Breast epithelium (tissue), 4 donors: Measurements from ENCODE around the gene AFAP1L1. TPM values are rescaled to one million over a fixed set of nuclear protein-coding genes. Genes with fewer than 3 reads are reported as not detected.

Source experiments
- DNase-seq, 2 donors: peaks; one replicate each; pipeline ENCODE4 v3.0.0-alpha.2; 2019; ENCODE audit warnings: low spot score in 2 of 2
- H3K27ac ChIP-seq, 2 donors: fragments of 200-600 bp; sonication (generic) in 1 of 2; one replicate each; pipeline ENCODE4 v1.5.1; 2016 to 2019; ENCODE audit warnings: mild to moderate bottlenecking in 1 of 2
- H3K27me3 ChIP-seq, 2 donors: fragments of 200-600 bp; sonication (generic) in 1 of 2; one replicate each; pipeline versions ENCODE4 v1.5.1 to v1.6.0; 2017 to 2019; ENCODE audit warnings: control low read depth in 1 of 2, mild to moderate bottlenecking in 1 of 2
- H3K36me3 ChIP-seq: fragments of 200-600 bp; one replicate; pipeline ENCODE4 v1.5.1; 2019
- H3K4me1 ChIP-seq, 2 donors: fragments of 200-600 bp; sonication (generic); one replicate each; pipeline ENCODE4 v1.5.1; 2016 to 2019; ENCODE audit warnings: control low read depth in 1 of 2
- H3K4me3 ChIP-seq, 3 donors: fragments of 200-600 bp; sonication (generic); 1 replicate in 2 of 3; 2 replicates in 1 of 3; pipeline ENCODE4 v1.5.1; 2016 to 2019; ENCODE audit warnings: mild to moderate bottlenecking in 3 of 3, moderate library complexity in 2 of 3
- H3K9me3 ChIP-seq, 2 donors: fragments of 200-600 bp; sonication (generic) in 1 of 2; one replicate each; pipeline ENCODE4 v1.5.1; 2016 to 2019; ENCODE audit warnings: control low read depth in 1 of 2
- CTCF ChIP-seq, 3 donors: fragments of 450-650 bp; IDR thresholded peaks; one replicate each; pipeline ENCODE4 v1.5.1; 2016 to 2017; ENCODE audit warnings: antibody characterized with exemption in 3 of 3, mild to moderate bottlenecking in 3 of 3, moderate library complexity in 3 of 3
- POLR2A ChIP-seq: fragments of 450-650 bp; IDR thresholded peaks from one replicate; pipeline ENCODE4 v1.6.1; 2016; ENCODE audit warnings: antibody characterized with exemption, mild to moderate bottlenecking, moderate library complexity
- POLR2AphosphoS5 ChIP-seq, 3 donors: sonication (generic); formaldehyde crosslinking; IDR thresholded peaks; one replicate each; pipeline ENCODE4 v1.6.1; 2017; ENCODE audit warnings: antibody characterized with exemption in 3 of 3
- intact Hi-C: fragments of 100-400 bp; cut with DNase I; formaldehyde crosslinking; loops from one replicate; pipeline ENCODE4 v1.15.1; 2023; ENCODE audit warnings: low total_unique reads
- total RNA-seq, 3 donors: library from RNA; depleted of rRNA; stranded (reverse); fragments of >200 nt; gene quantifications; one replicate each; pipeline ENCODE4 v1.1.0, GENCODE V29; 2016

AFAP1L1 gene
- total RNA-seq, 3 donors from 2014 or later, result 13.3 to 108 (median 26.5) TPM

GRCh38 chr5:149304195-149305078 is 32.8 kb downstream of the AFAP1L1 start:
- H3K36me3 ChIP-seq, result no peaks in the 10 kb centered on the region
- H3K27ac ChIP-seq, result peak overlapping the region in 1 of 2 donors; percentile 32
- no peaks in the 10 kb centered on the region for H3K9me3 ChIP-seq
- H3K27me3 ChIP-seq, result no peaks in the 10 kb centered on the region
- no peaks in the 10 kb centered on the region for H3K4me1 ChIP-seq
- no peak for TF ChIP-seq CTCF (IDR thresholded peaks at IDR 0.05)
- no peak for TF ChIP-seq POLR2AphosphoS5 (IDR thresholded peaks at IDR 0.05)
- no peak for TF ChIP-seq POLR2A
- no peak for DNase-seq
- H3K4me3 ChIP-seq, result no peak overlapping the region
- intact Hi-C loops, result no loop called here

GRCh38 chr5:149309354-149309753 is 37.7 kb downstream of the AFAP1L1 start:
- H3K4me1 ChIP-seq, result no peaks in the 10 kb centered on the region
- intact Hi-C loops, result no loop called here
- no peaks in the 10 kb centered on the region for H3K27me3 ChIP-seq
- peak overlapping the region in 1 of 2 donors; percentile 12 for H3K27ac ChIP-seq
- TF ChIP-seq POLR2A, result no peak
- no peak for TF ChIP-seq POLR2AphosphoS5 (IDR thresholded peaks at IDR 0.05)
- TF ChIP-seq CTCF (IDR thresholded peaks at IDR 0.05), result no peak
- H3K9me3 ChIP-seq, result no peaks in the 10 kb centered on the region
- H3K36me3 ChIP-seq, result no peaks in the 10 kb centered on the region
- no peak for DNase-seq
- no peak overlapping the region for H3K4me3 ChIP-seq

- Histone ChIP-seq H3K36me3 (no peaks in the 10 kb centered on the region), H3K9me3 (no peaks in the 10 kb centered on the region), H3K27ac (no peak overlapping the region), H3K27me3 (no peaks in the 10 kb centered on the region), H3K4me3 (no peak overlapping the region), H3K4me1 (no peaks in the 10 kb centered on the region)
- TF ChIP-seq POLR2A (no peak), CTCF (IDR thresholded peaks at IDR 0.05) (no peak)
- DNase-seq, result no peak
- intact Hi-C loops, result no loop called here
Observed at GRCh38 chr5:149310488-149310887, 38.8 kb downstream of the AFAP1L1 start.

- no peaks in the 10 kb centered on the region for H3K9me3 ChIP-seq
- H3K4me1 ChIP-seq, result no peaks in the 10 kb centered on the region
- no peak for TF ChIP-seq POLR2A
- TF ChIP-seq POLR2AphosphoS5 (IDR thresholded peaks at IDR 0.05), result no peak
- no peak for TF ChIP-seq CTCF (IDR thresholded peaks at IDR 0.05)
- intact Hi-C loops, result no loop called here
- no peaks in the 10 kb centered on the region for H3K36me3 ChIP-seq
- no peak overlapping the region for H3K27ac ChIP-seq
- no peaks in the 10 kb centered on the region for H3K27me3 ChIP-seq
- H3K4me3 ChIP-seq, result no peak overlapping the region
- DNase-seq, result no peak
Observed at GRCh38 chr5:149310947-149311658, 39.4 kb downstream of the AFAP1L1 start.
